GDM1 (cell line): ENCODE results near the gene ALPI.

ENCODE experiments used
- DNase-seq: peaks from one replicate; lab custom pipeline; 2025; lab: John Stamatoyannopoulos, UW

ALPI gene

GRCh38 chr2:232501331-232501771, 45.4 kb downstream of the ALPI start:
- no peak for DNase-seq

- DNase-seq: no peak
Measured at GRCh38 chr2:232501794-232502390, 45.9 kb downstream of the ALPI start.

- no peak for DNase-seq
Measured at GRCh38 chr2:232502511-232502910, 46.6 kb downstream of the ALPI start.

- DNase-seq: no peak
Measured at GRCh38 chr2:232502911-232503808, 47.2 kb downstream of the ALPI start.

GRCh38 chr2:232503809-232504323, 47.9 kb downstream of the ALPI start:
- DNase-seq: no peak

- no peak for DNase-seq
Measured at GRCh38 chr2:232504438-232504837, 48.5 kb downstream of the ALPI start.

- DNase-seq: no peak
Measured at GRCh38 chr2:232505856-232506255, 49.9 kb downstream of the ALPI start.

- DNase-seq: no peak
Measured at GRCh38 chr2:232506709-232507108, 50.8 kb downstream of the ALPI start.

GRCh38 chr2:232508251-232508650, 52.3 kb downstream of the ALPI start:
- DNase-seq: no peak
